Stimulated activated CD8-positive, alpha-beta memory T cell treated with anti-CD3 and anti-CD28 coated beads, Interleukin-4, amount 100 ng/mL, for 1 hour (primary cell): ENCODE measurements around the gene HIBCH.
"Not testable (repeated sequence)": the region's sequence is repeated elsewhere in the genome, so short reads cannot be mapped to it uniquely, and the experiment has no call there.

Source experiments
- DNase-seq, 2 donors: peaks; one replicate each; pipeline ENCODE4 v3.0.0-alpha.2; 2020; ENCODE audit warnings: low read depth in 2 of 2, low spot score in 1 of 2

Gene HIBCH

DNA sequence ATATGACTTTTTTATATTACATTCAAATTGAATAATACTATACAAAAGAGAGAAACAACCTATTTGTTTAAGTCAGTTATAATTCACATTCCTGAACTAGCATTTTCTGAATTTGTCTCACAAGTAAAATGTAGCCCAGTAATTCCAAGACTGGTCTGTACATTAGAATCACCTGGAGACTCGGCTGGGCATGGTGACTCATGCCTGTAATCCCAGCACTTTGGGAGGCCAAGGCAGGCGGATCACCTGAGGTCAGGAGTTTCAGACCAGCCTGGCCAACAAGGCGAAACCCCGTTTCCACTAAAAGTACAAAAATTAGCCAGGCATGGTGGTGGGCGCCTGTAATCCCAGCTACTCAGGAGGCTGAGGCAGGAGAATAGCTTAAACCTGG, 7.0 kb downstream of the HIBCH start:
- not testable (repeated sequence) for DNase-seq

- no peak for DNase-seq
These were observed 7.6 kb downstream of the HIBCH start for GRCh38 chr2:190311893-190312634.

GRCh38 chr2:190308031-190308430, 11.6 kb downstream of the HIBCH start:
- DNase-seq: no peak

DNA sequence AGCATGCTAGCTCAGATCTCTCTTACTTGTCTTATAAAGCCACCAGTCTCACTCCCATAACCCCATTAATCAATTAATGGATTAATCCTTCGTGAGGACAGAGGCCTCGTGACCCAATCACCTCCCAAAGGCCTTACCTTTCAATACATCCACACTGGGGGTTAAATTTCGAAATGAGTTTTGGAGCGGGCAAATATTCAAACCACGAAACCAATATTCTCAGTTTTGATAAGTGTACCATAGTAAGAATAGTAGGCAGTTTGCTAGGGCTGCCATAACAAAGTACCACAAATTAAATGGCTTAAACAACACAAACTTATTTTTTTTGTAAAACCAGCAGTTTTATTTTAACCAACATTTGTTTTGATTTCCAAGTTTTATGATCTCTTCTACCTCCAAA, 15.2 kb downstream of the HIBCH start:
- DNase-seq: no peak

GRCh38 chr2:190303647-190304046, 16.0 kb downstream of the HIBCH start:
- no peak for DNase-seq

DNA sequence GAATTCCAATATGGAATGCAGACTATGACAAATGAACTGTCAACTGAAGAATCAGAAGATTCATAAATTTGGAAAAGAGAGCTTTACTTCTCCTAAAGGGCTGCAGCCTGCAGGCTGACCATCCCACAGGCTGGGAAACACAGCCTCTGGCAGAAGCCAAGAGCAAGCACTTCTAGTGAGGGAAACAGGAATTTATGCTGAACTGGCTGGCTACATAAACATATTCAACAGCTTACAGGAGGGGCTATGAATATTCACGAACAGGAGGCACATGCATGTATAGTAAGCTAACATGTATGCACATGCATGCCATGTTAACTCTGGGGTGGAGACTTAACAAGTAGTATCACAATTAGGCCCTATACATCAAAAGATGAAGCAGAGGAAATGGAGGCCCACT, 17.6 kb downstream of the HIBCH start:
- DNase-seq: no peak

GRCh38 chr2:190301032-190301431, 18.6 kb downstream of the HIBCH start:
- DNase-seq: no peak

DNA sequence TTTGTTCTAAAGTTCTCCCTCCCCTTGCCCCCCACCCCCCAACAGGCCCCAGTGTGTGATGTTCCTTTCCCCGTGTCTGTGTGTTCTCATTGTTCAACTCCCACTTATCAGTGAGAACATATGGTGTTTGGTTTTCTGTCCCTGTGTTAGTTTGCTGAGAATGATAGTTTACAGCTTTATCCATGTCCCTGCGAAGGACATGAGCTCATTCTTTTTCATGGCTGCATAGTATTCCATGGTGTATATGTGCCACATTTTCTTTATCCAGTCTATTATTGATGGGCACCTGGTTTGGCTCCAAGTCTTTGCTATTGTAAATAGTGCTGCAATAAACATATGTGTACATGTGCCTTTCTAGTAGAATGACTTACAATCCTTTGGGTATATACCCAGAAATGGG, 21.7 kb downstream of the HIBCH start:
- not testable (repeated sequence) for DNase-seq

DNA sequence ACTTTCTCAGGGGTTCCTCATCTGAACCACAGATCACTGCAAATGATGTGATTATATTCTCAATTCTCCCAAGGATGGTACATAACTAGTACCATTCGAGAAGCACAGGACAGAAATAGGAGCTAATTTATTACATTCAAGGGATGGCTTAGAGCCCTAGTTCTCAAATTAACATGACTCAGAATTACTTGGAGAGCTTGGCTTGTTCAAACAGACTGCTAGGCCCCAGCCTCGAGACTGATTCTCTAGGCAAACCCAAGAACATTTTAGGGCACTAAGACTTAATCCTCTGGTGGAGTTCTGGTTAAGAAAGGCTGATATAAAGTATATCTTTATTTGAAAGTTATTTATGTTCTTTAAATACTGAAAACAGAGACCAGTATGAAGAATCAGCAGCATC, 35.8 kb downstream of the HIBCH start:
- no peak for DNase-seq

DNA sequence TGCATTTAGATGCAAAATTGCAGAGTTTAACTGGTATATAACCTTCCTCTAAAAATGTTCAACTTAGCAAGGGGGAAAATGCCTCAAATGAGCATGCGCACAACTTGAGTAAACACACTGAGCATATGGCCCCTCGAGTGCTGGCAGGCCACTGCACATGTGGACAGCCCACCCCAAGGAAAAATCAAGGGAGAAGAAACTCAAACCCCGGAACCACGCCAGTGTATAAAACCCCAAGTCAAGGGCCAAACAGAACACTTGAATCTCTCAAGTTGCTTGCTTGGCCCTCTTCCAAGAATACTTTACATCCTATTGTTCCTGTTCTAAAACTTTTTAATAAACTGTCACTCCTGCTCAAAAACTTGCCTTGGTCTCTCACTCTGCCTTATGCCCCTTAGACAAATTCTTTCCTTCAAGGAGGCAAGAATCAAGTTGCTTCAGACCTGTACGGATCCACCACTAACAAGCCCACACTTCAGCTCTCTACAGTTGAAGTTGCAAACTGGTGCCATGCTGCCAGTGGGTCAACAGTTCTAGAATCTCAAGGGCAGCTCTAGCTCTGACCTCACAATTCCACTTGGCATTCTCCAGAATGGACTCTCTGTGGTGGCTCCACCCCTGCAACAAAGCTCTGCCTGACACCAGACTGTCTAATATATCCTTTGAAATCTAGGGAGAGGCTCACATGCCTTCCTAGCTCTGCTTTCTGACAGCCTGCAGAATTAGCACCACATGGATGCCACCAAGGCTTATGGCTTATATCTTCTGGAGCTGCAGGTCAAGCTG, 38.9 kb downstream of the HIBCH start:
- DNase-seq: no peak

GRCh38 chr2:190279256-190280134, 40.1 kb downstream of the HIBCH start:
- DNase-seq: not testable (repeated sequence)

DNA sequence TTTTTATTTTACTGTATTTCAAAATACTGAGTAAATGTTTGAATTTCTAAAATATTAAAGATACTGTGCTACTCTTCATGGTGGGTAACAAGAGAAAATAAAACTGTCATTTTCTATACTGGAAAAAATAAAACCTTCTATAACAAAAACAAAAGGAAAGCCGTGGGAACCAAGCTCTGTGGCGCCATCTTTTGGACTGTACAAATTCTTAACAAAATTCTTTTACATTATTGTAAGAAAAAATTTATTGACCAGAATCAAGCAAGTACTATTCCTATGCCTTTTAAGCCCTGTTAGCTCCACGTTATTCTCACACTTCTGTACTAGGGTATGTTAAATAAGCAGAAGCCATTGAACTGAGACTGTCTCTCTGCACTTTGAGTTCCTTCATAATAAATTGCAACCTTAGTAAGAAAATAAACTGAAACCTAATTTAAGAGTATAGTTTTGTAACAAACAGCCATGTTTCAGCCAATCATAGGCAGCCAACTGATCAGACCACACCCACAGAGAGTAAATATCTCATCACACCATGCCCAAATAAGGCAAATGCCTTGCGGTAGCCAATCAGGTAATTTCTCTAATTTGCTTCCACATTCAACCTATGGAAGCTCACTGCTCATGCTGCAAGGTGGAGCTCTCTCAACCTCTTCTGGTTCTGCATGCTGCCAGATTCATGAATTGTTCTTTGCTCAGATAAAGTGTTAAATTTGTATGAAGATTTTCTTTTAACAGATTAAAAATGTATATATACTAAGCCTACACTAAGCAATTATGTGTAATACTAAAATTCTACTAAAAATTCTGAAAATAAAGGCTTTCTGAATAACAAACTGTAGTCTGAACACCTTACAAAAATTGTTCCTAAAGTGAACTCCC, 42.2 kb downstream of the HIBCH start:
- DNase-seq: no peak

GRCh38 chr2:190272457-190272842, 47.2 kb downstream of the HIBCH start:
- no peak for DNase-seq

GRCh38 chr2:190271783-190272456, 47.7 kb downstream of the HIBCH start:
- DNase-seq: no peak

DNA sequence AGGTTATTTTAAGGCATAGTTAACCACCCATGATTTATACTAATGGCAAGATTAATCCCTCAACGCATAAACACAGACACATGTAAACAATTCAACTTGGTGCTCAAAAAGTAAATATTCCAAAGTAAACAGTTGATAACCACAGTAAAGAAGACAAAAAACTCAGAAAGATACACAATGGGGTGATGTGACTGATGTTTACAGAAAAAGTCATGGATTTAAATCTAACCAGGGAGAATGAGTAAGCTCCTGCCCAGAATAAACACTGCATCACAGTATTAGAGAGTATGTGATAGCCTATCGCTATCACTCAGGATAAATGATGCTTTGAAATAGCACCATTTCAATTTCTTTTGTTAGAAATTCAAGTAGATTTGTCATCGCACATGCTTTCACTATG, 49.3 kb downstream of the HIBCH start:
- no peak for DNase-seq

GRCh38 chr2:190269699-190270098, 49.9 kb downstream of the HIBCH start:
- DNase-seq: not testable (repeated sequence)

- DNase-seq: no peak
These were observed 52.3 kb downstream of the HIBCH start for GRCh38 chr2:190267302-190267701.

DNA sequence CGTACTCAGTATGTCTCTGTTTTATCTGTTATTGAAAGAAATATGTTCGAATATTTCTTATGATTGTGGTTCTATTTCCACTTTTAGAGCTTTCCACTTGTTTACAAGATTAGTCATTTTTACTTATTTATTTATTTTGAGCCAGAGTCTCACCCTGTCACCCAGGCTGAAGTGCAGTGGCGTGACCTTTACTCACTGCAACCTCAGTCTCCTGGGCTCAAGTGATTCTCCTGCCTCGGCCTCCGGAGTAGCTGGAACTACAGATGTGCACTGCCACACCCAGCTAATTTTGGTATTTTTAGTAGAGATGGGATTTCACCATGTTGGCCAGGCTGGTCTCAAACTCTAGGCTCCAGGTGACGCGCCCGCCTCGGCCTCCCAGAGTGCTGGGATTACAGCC, 53.3 kb downstream of the HIBCH start:
- no peak for DNase-seq

DNA sequence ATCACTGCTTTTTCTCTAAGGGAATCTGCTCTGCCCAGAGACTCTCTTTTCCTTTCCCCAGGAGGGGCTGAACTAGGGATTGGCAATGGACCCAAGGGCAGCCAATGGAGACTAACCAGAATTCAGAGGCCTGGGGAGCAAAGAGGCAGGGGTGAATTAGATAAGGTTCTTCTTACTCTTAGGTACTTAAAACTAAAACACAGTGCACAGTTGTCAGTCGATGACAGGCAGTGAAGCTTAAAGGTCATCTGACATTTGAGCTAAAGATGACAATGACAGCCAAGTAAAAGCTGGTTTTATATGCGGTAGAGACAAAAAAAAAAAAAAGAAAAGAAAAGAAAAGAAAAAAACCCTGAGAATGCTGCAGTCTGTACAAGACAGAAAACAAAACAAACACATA, 57.8 kb downstream of the HIBCH start:
- no peak for DNase-seq

GRCh38 chr2:190256087-190256486, 63.5 kb downstream of the HIBCH start:
- DNase-seq: no peak
